HFF-Myc (cell line): ENCODE results near the gene NEK2.
"Not testable (repeated sequence)": the region's sequence is repeated elsewhere in the genome, so short reads cannot be mapped to it uniquely, and the experiment has no call there.

Source experiments
- DNase-seq: peaks from one replicate; pipeline ENCODE4 v3.0.0-alpha.2; 2011; ENCODE audit warnings: low read depth; ENCODE audit errors: extremely low read depth
- H3K4me3 ChIP-seq: replicated peaks from 2 replicates; pipeline ENCODE4 v1.5.1; 2011; ENCODE audit warnings: low read depth, mild to moderate bottlenecking, control low read depth, low read length
- CTCF ChIP-seq: IDR thresholded peaks from 2 replicates; pipeline ENCODE4 v1.5.1; 2012; ENCODE audit warnings: mild to moderate bottlenecking, low read depth, low read length, control low read depth; ENCODE audit errors: missing control alignments

Gene NEK2

GRCh38 chr1:211638689-211639101, 36.7 kb downstream of the NEK2 start:
- no peak overlapping the region for H3K4me3 ChIP-seq

GRCh38 chr1:211638246-211638645, 37.2 kb downstream of the NEK2 start:
- TF ChIP-seq CTCF = no peak
- DNase-seq = no peak
- H3K4me3 ChIP-seq = no peak overlapping the region

More at GRCh38 chr1:211638689-211639101, 36.7 kb downstream of the NEK2 start:
- TF ChIP-seq CTCF = no peak
- no peak for DNase-seq

GRCh38 chr1:211637066-211637465, 38.4 kb downstream of the NEK2 start:
- DNase-seq = no peak
- TF ChIP-seq CTCF = no peak
- no peak overlapping the region for H3K4me3 ChIP-seq

- DNase-seq = peak; percentile 19
- not testable (repeated sequence) for H3K4me3 ChIP-seq
These were observed 38.8 kb downstream of the NEK2 start for GRCh38 chr1:211636575-211637029.

- TF ChIP-seq CTCF = no peak
- no peak for DNase-seq
- H3K4me3 ChIP-seq = no peak overlapping the region
These were observed 39.7 kb downstream of the NEK2 start for GRCh38 chr1:211635597-211636205.

GRCh38 chr1:211634931-211635330, 40.5 kb downstream of the NEK2 start:
- H3K4me3 ChIP-seq = no peak overlapping the region
- no peak for DNase-seq

GRCh38 chr1:211634461-211634860, 41.0 kb downstream of the NEK2 start:
- no peak overlapping the region for H3K4me3 ChIP-seq
- DNase-seq = no peak
- TF ChIP-seq CTCF = no peak

More at GRCh38 chr1:211634931-211635330, 40.5 kb downstream of the NEK2 start:
- TF ChIP-seq CTCF = no peak
